HCT116 (cell line): Measurements from ENCODE around the gene MYLK. TPM values are rescaled to one million over a fixed set of nuclear protein-coding genes. Genes with fewer than 3 reads are reported as not detected.

Source experiments
- ATAC-seq: fragments of 200-7000 bp; cut with Tn5 transposase; 2 replicates; pipeline ENCODE4 v1.9.1; 2020; ENCODE audit warnings: mild to moderate bottlenecking, moderate library complexity
- BruUV-seq: library from RNA; stranded (reverse); fragments of 400-500 nt; replicated peaks from 2 replicates; lab custom pipeline; 2021; lab: Mats Ljungman, UMichigan
- CTCF ChIA-PET: fragments of 300-600 bp; sonication (Branson Sonifier 250); formaldehyde crosslinking; loops from one replicate; lab custom pipeline; 2021; ENCODE audit warnings: antibody characterized with exemption; lab: Charles Lee
- POLR2A ChIA-PET: fragments of 300-600, 350-600 bp; sonication (Branson Sonifier 250); formaldehyde crosslinking; loops from one replicate; lab custom pipeline; 2021; ENCODE audit warnings: antibody characterized with exemption; lab: Charles Lee
- RAD21 ChIA-PET, 2 experiments: fragments of 300-600 bp; sonication (Branson Sonifier 250); formaldehyde crosslinking; loops; one replicate each; lab custom pipeline; 2023; ENCODE audit warnings: low total read pairs in 2 of 2; ENCODE audit not compliant: uncharacterized antibody in 2 of 2, unreplicated experiment in 2 of 2, low non-redundant PET in 1 of 2; lab: Charles Lee
- DNase-seq: peaks from one replicate; pipeline ENCODE4 v3.0.0-alpha.2; 2010; ENCODE audit warnings: low read depth, low spot score
- H2AFZ ChIP-seq: fragments of 200-600 bp; shearing (Covaris generic), sonication (generic); 2 replicates; pipeline ENCODE4 v1.6.1; 2017; ENCODE audit warnings: low read depth, mixed run types, mixed read lengths, antibody characterized with exemption, low read length; ENCODE audit not compliant: poor library complexity, severe bottlenecking
- H3K27ac ChIP-seq: 2 replicates; pipeline ENCODE4 v1.5.1; 2012; ENCODE audit warnings: low read depth, low read length
- H3K27me3 ChIP-seq: fragments of 200-600 bp; sonication (generic); 2 replicates; pipeline ENCODE4 v1.6.1; 2016; ENCODE audit warnings: mixed run types, low read length, mixed read lengths; ENCODE audit not compliant: insufficient read depth
- H3K36me3 ChIP-seq, 2 experiments: fragments of 200-500 bp in 1 of 2; fragments of 200-600 bp in 1 of 2; sonication (Bioruptor generic) in 1 of 2; sonication (generic) in 1 of 2; 2 replicates each; pipeline versions ENCODE4 v1.5.1 to v1.6.1; 2014 to 2016; ENCODE audit warnings: low read length in 2 of 2, inconsistent platforms in 1 of 2, mixed read lengths in 1 of 2, mixed run types in 1 of 2; ENCODE audit not compliant: insufficient read depth in 2 of 2, control insufficient read depth in 1 of 2
- H3K4me1 ChIP-seq, 2 experiments: fragments of 200-600 bp in 1 of 2; sonication (generic) in 1 of 2; 2 replicates each; pipeline versions ENCODE4 v1.5.1 to v1.6.1; 2012 to 2017; ENCODE audit warnings: low read length in 2 of 2, inconsistent platforms in 1 of 2, mild to moderate bottlenecking in 1 of 2, mixed read lengths in 1 of 2, mixed run types in 1 of 2, moderate library complexity in 1 of 2; ENCODE audit not compliant: insufficient read depth in 2 of 2, control insufficient read depth in 1 of 2
- H3K4me2 ChIP-seq: fragments of 200-600 bp; sonication (generic); 2 replicates; pipeline ENCODE4 v1.6.1; 2017; ENCODE audit warnings: mixed run types, low read length, mixed read lengths
- H3K4me3 ChIP-seq, 2 experiments: fragments of 200-600 bp in 1 of 2; sonication (generic) in 1 of 2; replicated peaks in 1 of 2; 2 replicates each; pipeline ENCODE4 v1.5.1; 2011 to 2016; ENCODE audit warnings: low read length in 2 of 2, control low read depth in 1 of 2, low read depth in 1 of 2, mild to moderate bottlenecking in 1 of 2, mixed read lengths in 1 of 2, mixed run types in 1 of 2
- H3K79me2 ChIP-seq: fragments of 200-600 bp; sonication (generic); 2 replicates; pipeline ENCODE4 v1.6.1; 2017; ENCODE audit warnings: mild to moderate bottlenecking, mixed run types, low read length, moderate library complexity, mixed read lengths; ENCODE audit not compliant: insufficient read depth
- H3K9ac ChIP-seq: fragments of 200-600 bp; sonication (generic); 2 replicates; pipeline ENCODE4 v1.6.1; 2016; ENCODE audit warnings: low read length, mixed read lengths
- H3K9me2 ChIP-seq: fragments of 200-600 bp; sonication (generic), shearing (Covaris generic); 2 replicates; pipeline ENCODE4 v1.6.1; 2017; ENCODE audit warnings: mixed run types, mild to moderate bottlenecking, moderate library complexity; ENCODE audit not compliant: insufficient read depth
- H3K9me3 ChIP-seq, 2 experiments: fragments of 200-500 bp in 1 of 2; fragments of 200-600 bp in 1 of 2; sonication (Bioruptor generic) in 1 of 2; sonication (generic) in 1 of 2; 2 replicates each; pipeline ENCODE4 v1.6.1; 2014 to 2017; ENCODE audit warnings: low read length in 2 of 2, mixed read lengths in 2 of 2, inconsistent platforms in 1 of 2, low read depth in 1 of 2, mild to moderate bottlenecking in 1 of 2, mixed run types in 1 of 2, moderate library complexity in 1 of 2; ENCODE audit not compliant: control insufficient read depth in 1 of 2, insufficient read depth in 1 of 2
- H4K20me1 ChIP-seq: fragments of 200-600 bp; sonication (generic), shearing (Covaris generic); 2 replicates; pipeline ENCODE4 v1.6.1; 2017; ENCODE audit warnings: mixed run types, mild to moderate bottlenecking, moderate library complexity; ENCODE audit not compliant: insufficient read depth
- ELF1 ChIP-seq: IDR thresholded peaks from 2 replicates; pipeline ENCODE4 v1.6.1; 2012; ENCODE audit warnings: low read depth, borderline replicate concordance
- RAD21 ChIP-seq: IDR thresholded peaks from 2 replicates; pipeline ENCODE4 v1.6.1; 2012; ENCODE audit warnings: low read depth, mild to moderate bottlenecking
- YY1 ChIP-seq: IDR thresholded peaks from 2 replicates; pipeline ENCODE4 v1.6.1; 2011; ENCODE audit warnings: low read length, low read depth, moderate library complexity, mild to moderate bottlenecking; ENCODE audit not compliant: insufficient replicate concordance; ENCODE audit errors: extremely low read depth
- ZFX ChIP-seq: fragments of 450-650 bp; IDR thresholded peaks from 2 replicates; pipeline ENCODE4 v1.6.1; 2017
- intact Hi-C: fragments of 100-400 bp; cut with micrococcal nuclease; formaldehyde crosslinking; loops from 2 replicates; pipeline ENCODE4 v1.10.0; 2022
- total RNA-seq: library from RNA; stranded (reverse); gene quantifications from one replicate; pipeline ENCODE4 v1.2.1, GENCODE V29; 2021; ENCODE audit not compliant: unreplicated experiment
- TF ChIP-seq, protein P1 (sequence below), 3 experiments: fragments of 200-600 bp in 1 of 3; sonication (generic) in 1 of 3; IDR thresholded peaks in 2 of 3; conservative IDR thresholded peaks in 1 of 3; 2 replicates each; pipeline ENCODE4 v1.5.1; 2012 to 2017; ENCODE audit warnings: low read depth in 2 of 3, low read length in 2 of 3, antibody characterized with exemption in 1 of 3, borderline replicate concordance in 1 of 3, control low read depth in 1 of 3, mild to moderate bottlenecking in 1 of 3, mixed read lengths in 1 of 3, mixed run types in 1 of 3, moderate library complexity in 1 of 3; ENCODE audit not compliant: insufficient read depth in 1 of 3

Gene MYLK
- total RNA-seq, 1 experiment from 2014 or later = 3.8 TPM

GRCh38 chr3:123725652-123726400 is 158.3 kb downstream of the MYLK start:
- CTCF ChIA-PET = interaction anchor here (1.6 kb wide), 1 partner anchor 74 kb away, joined by 6 read pairs; no protein-coding TSS in a partner anchor
- no peaks in the 10 kb centered on the region for H3K9me2 ChIP-seq
- no peak overlapping the region for H3K9ac ChIP-seq
- H3K79me2 ChIP-seq = no peaks in the 10 kb centered on the region
- no peaks in the 10 kb centered on the region for H3K9me3 ChIP-seq
- no peak overlapping the region for H3K4me2 ChIP-seq
- H2AFZ ChIP-seq = no peak overlapping the region
- no peaks in the 10 kb centered on the region for H3K36me3 ChIP-seq
- H3K27me3 ChIP-seq = no peaks in the 10 kb centered on the region
- no peaks in the 10 kb centered on the region for H4K20me1 ChIP-seq
- peak; percentile 32; the same call in 1 of the 2 replicates for ATAC-seq
- DNase-seq = no peak
- peaks cover 0 to 7% of the 10 kb centered on the region in 2 experiments; a peak in 2 of 4 replicates for H3K4me1 ChIP-seq
- intact Hi-C loops = no loop called here
- TF ChIP-seq ELF1 = no peak
- TF ChIP-seq, protein P1, sequence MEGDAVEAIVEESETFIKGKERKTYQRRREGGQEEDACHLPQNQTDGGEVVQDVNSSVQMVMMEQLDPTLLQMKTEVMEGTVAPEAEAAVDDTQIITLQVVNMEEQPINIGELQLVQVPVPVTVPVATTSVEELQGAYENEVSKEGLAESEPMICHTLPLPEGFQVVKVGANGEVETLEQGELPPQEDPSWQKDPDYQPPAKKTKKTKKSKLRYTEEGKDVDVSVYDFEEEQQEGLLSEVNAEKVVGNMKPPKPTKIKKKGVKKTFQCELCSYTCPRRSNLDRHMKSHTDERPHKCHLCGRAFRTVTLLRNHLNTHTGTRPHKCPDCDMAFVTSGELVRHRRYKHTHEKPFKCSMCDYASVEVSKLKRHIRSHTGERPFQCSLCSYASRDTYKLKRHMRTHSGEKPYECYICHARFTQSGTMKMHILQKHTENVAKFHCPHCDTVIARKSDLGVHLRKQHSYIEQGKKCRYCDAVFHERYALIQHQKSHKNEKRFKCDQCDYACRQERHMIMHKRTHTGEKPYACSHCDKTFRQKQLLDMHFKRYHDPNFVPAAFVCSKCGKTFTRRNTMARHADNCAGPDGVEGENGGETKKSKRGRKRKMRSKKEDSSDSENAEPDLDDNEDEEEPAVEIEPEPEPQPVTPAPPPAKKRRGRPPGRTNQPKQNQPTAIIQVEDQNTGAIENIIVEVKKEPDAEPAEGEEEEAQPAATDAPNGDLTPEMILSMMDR (IDR thresholded peaks at IDR 0.05 in 2 of 3, conservative IDR thresholded peaks at IDR 0.05 in 1 of 3; ENCODE audit: borderline replicate concordance in 1 of 3, insufficient read depth in 1 of 3, low read depth in 2 of 3, low read length in 2 of 3) = peak in 1 of 3 experiments; percentile 16; a peak in 1 of 6 replicates
- TF ChIP-seq YY1 = no peak
- RAD21 ChIA-PET = no interaction called here
- no peak overlapping the region for H3K27ac ChIP-seq
- BruUV-seq = no TSS peak
- H3K4me3 ChIP-seq = no peak overlapping the region
- POLR2A ChIA-PET = no interaction called here

GRCh38 chr3:123724306-123724705 is 159.8 kb downstream of the MYLK start:
- Histone ChIP-seq H3K27me3 (no peaks in the 10 kb centered on the region), H4K20me1 (no peaks in the 10 kb centered on the region), H3K4me1 (peaks cover 0 to 7% of the 10 kb centered on the region in 2 experiments; a peak in 2 of 4 replicates), H3K4me2 (peak overlapping the region; percentile 56), H3K9me3 (no peaks in the 10 kb centered on the region)
- peak; percentile 56 for ATAC-seq
- ChIA-PET RAD21 (interaction anchor here (0.7 to 1.5 kb wide), 5 partner anchors 22 to 83 kb away, joined by 3 to 13 read pairs (median 7); no protein-coding TSS in a partner anchor), CTCF (interaction anchor here (0.6 to 2.6 kb wide), 24 partner anchors 9 to 309 kb away, joined by 3 to 81 read pairs (median 4); partner anchors contain the start of genes HACD2 and KALRN)
- peak; percentile 29 for DNase-seq
- 0 out of 2 replicates have a peak, but pooled peaks have one; percentile 6 for TF ChIP-seq RAD21
- TF ChIP-seq, protein P1 (IDR thresholded peaks at IDR 0.05 in 2 of 3, conservative IDR thresholded peaks at IDR 0.05 in 1 of 3; ENCODE audit: borderline replicate concordance in 1 of 3, insufficient read depth in 1 of 3, low read depth in 2 of 3, low read length in 2 of 3) = peak in 2 of 3 experiments; percentile 43 to 51; a peak in 4 of 6 replicates
- no peak for TF ChIP-seq ZFX
- TF ChIP-seq, all 23 proteins: peak for 2
- Histone ChIP-seq H3K9ac (no peak overlapping the region), H3K36me3 (no peaks in the 10 kb centered on the region), H2AFZ (no peak overlapping the region), H3K4me3 (no peak overlapping the region), H3K79me2 (no peaks in the 10 kb centered on the region), H3K9me2 (no peaks in the 10 kb centered on the region), H3K27ac (no peak overlapping the region)
- intact Hi-C loops = no loop called here
- POLR2A ChIA-PET = interaction anchor here (0.6 to 1.7 kb wide), 3 partner anchors 71 to 1290 kb away, joined by 3 to 6 read pairs (median 4); no protein-coding TSS in a partner anchor
- BruUV-seq = no TSS peak
